CD14-positive monocyte (primary cell): ENCODE results near the gene WDR18. TPM values are rescaled to one million over a fixed set of nuclear protein-coding genes. Genes with fewer than 3 reads are reported as not detected.

Experiments
- DNase-seq, 3 donors: peaks; one replicate each; pipeline ENCODE4 v3.0.0-alpha.2; 2011 to 2022
- H2AFZ ChIP-seq: 2 replicates; pipeline ENCODE4 v1.6.0; 2012; ENCODE audit warnings: mild to moderate bottlenecking, low read depth, low read length, inconsistent platforms; ENCODE audit not compliant: insufficient read depth, poor library complexity, severe bottlenecking
- H3K27ac ChIP-seq, 2 donors: 1 replicate in 1 of 2; 2 replicates in 1 of 2; pipeline ENCODE4 v1.5.1; 2012 to 2013; ENCODE audit warnings: low read length in 2 of 2, control low read depth in 1 of 2, inconsistent platforms in 1 of 2, low read depth in 1 of 2, mild to moderate bottlenecking in 1 of 2
- H3K27me3 ChIP-seq, 2 donors: one replicate each; pipeline versions ENCODE4 v1.6.0 to v1.6.1; 2011 to 2013; ENCODE audit warnings: low read length in 2 of 2; ENCODE audit not compliant: control insufficient read depth in 2 of 2, insufficient read depth in 2 of 2
- H3K36me3 ChIP-seq, 2 donors: replicated peaks in 1 of 2; 1 replicate in 1 of 2; 2 replicates in 1 of 2; pipeline versions ENCODE4 v1.5.1 to v1.6.1; 2012 to 2013; ENCODE audit warnings: low read length in 2 of 2, control low read depth in 1 of 2, inconsistent platforms in 1 of 2, mild to moderate bottlenecking in 1 of 2; ENCODE audit not compliant: insufficient read depth in 2 of 2, control insufficient read depth in 1 of 2
- H3K4me1 ChIP-seq, 2 donors: 1 replicate in 1 of 2; 2 replicates in 1 of 2; pipeline versions ENCODE4 v1.5.1 to v1.6.1; 2012 to 2013; ENCODE audit warnings: low read length in 2 of 2, control low read depth in 1 of 2, inconsistent platforms in 1 of 2, mild to moderate bottlenecking in 1 of 2, moderate library complexity in 1 of 2; ENCODE audit not compliant: insufficient read depth in 2 of 2, control insufficient read depth in 1 of 2
- H3K4me2 ChIP-seq: replicated peaks from 2 replicates; pipeline ENCODE3; 2012; ENCODE audit warnings: low read length, moderate library complexity, mild to moderate bottlenecking; ENCODE audit not compliant: poor library complexity, severe bottlenecking; ENCODE audit errors: extremely low read depth
- H3K4me3 ChIP-seq, 3 experiments: fragments of 200-600 bp in 1 of 3; sonication (generic) in 1 of 3; replicated peaks in 1 of 3; 1 replicate in 2 of 3; 2 replicates in 1 of 3; pipeline ENCODE4 v1.5.1; 2011 to 2013; ENCODE audit warnings: low read length in 3 of 3, mild to moderate bottlenecking in 3 of 3, control low read depth in 2 of 3, low read depth in 2 of 3, inconsistent platforms in 1 of 3, moderate library complexity in 1 of 3
- H3K79me2 ChIP-seq: 2 replicates; pipeline ENCODE4 v1.6.0; 2012; ENCODE audit warnings: mild to moderate bottlenecking, control low read depth, inconsistent platforms, low read length, moderate library complexity; ENCODE audit not compliant: insufficient read depth
- H3K9ac ChIP-seq: 2 replicates; pipeline ENCODE4 v1.6.0; 2017; ENCODE audit warnings: low read length, mild to moderate bottlenecking; ENCODE audit not compliant: insufficient read depth, poor library complexity, severe bottlenecking
- H3K9me3 ChIP-seq, 2 donors: replicated peaks in 1 of 2; 1 replicate in 1 of 2; 2 replicates in 1 of 2; pipeline versions ENCODE4 v1.5.1 to v1.6.1; 2012 to 2013; ENCODE audit warnings: low read length in 2 of 2, control low read depth in 1 of 2; ENCODE audit not compliant: control insufficient read depth in 1 of 2, insufficient read depth in 1 of 2
- H4K20me1 ChIP-seq: 2 replicates; pipeline ENCODE4 v1.6.0; 2012; ENCODE audit warnings: mild to moderate bottlenecking, low read length, control low read depth, moderate library complexity; ENCODE audit not compliant: insufficient read depth
- H3K27ac Mint-ChIP-seq, 7 donors: one replicate each; pipeline ENCODE4 v1.8.0; 2020; ENCODE audit warnings: mild to moderate bottlenecking in 7 of 7, mixed read lengths in 7 of 7, moderate library complexity in 6 of 7, inconsistent platforms in 2 of 7
- H3K27me3 Mint-ChIP-seq, 3 donors: one replicate each; pipeline ENCODE4 v1.8.0; 2021 to 2022; ENCODE audit warnings: low read depth in 3 of 3, mild to moderate bottlenecking in 3 of 3, mixed read lengths in 3 of 3, moderate library complexity in 3 of 3, inconsistent platforms in 1 of 3
- H3K36me3 Mint-ChIP-seq, 2 donors: one replicate each; pipeline ENCODE4 v1.8.0; 2020; ENCODE audit warnings: mixed read lengths in 2 of 2, inconsistent platforms in 1 of 2, mild to moderate bottlenecking in 1 of 2
- H3K4me1 Mint-ChIP-seq: one replicate; pipeline ENCODE4 v1.8.0; 2020; ENCODE audit warnings: mild to moderate bottlenecking, mixed read lengths
- H3K4me3 Mint-ChIP-seq, 2 donors: one replicate each; pipeline ENCODE4 v1.8.0; 2020; ENCODE audit warnings: mild to moderate bottlenecking in 2 of 2, mixed read lengths in 2 of 2, moderate library complexity in 1 of 2
- H3K9me3 Mint-ChIP-seq, 7 donors: one replicate each; pipeline ENCODE4 v1.8.0; 2020 to 2022; ENCODE audit warnings: mixed read lengths in 7 of 7, mild to moderate bottlenecking in 6 of 7, moderate library complexity in 6 of 7, inconsistent platforms in 2 of 7
- WGBS: methylation state at CpG from one replicate; pipeline ENCODE4 v1.1.5; 2013; ENCODE audit warnings: missing lambda C conversion rate; ENCODE audit not compliant: insufficient coverage; 5-methylcytosine and 5-hydroxymethylcytosine counted together
- intact Hi-C, 2 donors: fragments of 100-400 bp; cut with micrococcal nuclease; formaldehyde crosslinking; loops; one replicate each; pipeline versions ENCODE4 v1.15.0 to v1.15.1; 2023
- polyA plus RNA-seq, 3 donors: library from polyadenylated mRNA; depleted of rRNA in 1 of 3; unstranded in 2 of 3; stranded (reverse) in 1 of 3; fragments of 300-500 nt in 2 of 3; fragments of >200 nt in 1 of 3; fragmentation: Illumina TruSeq in 2 of 3; gene quantifications; 1 replicate in 2 of 3; 2 replicates in 1 of 3; pipeline ENCODE4 v1.2.3, GENCODE V29; 2012 to 2021
- TF ChIP-seq, protein P1 (sequence below): fragments of 200-600 bp; IDR thresholded peaks from one replicate; pipeline ENCODE4 v1.8.0; 2022; ENCODE audit warnings: antibody characterized with exemption, mild to moderate bottlenecking

WDR18 gene
- polyA plus RNA-seq, 3 donors = 21.3 to 52.7 (median 49.9) TPM

DNA sequence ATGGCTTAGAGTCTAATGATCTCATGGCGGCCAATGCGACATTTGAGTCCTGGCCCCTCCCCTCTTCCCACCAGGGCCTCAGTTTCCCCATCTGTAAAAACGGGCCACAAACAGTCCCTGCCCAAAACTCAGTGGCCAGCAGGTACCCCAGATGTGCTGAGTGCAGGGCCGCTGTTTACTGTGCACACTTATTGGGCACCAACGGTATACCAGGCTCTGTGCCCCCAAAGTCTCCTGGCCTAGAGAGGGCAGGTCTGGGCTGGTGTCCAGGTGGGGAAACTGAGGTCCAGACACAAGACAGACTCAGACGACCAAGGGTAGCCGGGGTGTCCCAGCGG lies 23.6 kb upstream of the WDR18 start:
- Histone ChIP-seq H3K27ac (no peak overlapping the region), H3K27me3 (no peaks in the 10 kb centered on the region), H3K9me3 (no peaks in the 10 kb centered on the region), H3K79me2 (peaks cover 65% of the 10 kb centered on the region), H3K4me2 (no peak overlapping the region), H3K4me1 (peaks cover 0 to 5% of the 10 kb centered on the region in 2 donors), H4K20me1 (peaks cover 100% of the 10 kb centered on the region), H3K4me3 (no peak overlapping the region), H2AFZ (no peak overlapping the region), H3K9ac (no peak overlapping the region), H3K36me3 (peaks cover 58 to 74% of the 10 kb centered on the region in 2 donors)
- DNase-seq = no peak
- TF ChIP-seq, protein P1, sequence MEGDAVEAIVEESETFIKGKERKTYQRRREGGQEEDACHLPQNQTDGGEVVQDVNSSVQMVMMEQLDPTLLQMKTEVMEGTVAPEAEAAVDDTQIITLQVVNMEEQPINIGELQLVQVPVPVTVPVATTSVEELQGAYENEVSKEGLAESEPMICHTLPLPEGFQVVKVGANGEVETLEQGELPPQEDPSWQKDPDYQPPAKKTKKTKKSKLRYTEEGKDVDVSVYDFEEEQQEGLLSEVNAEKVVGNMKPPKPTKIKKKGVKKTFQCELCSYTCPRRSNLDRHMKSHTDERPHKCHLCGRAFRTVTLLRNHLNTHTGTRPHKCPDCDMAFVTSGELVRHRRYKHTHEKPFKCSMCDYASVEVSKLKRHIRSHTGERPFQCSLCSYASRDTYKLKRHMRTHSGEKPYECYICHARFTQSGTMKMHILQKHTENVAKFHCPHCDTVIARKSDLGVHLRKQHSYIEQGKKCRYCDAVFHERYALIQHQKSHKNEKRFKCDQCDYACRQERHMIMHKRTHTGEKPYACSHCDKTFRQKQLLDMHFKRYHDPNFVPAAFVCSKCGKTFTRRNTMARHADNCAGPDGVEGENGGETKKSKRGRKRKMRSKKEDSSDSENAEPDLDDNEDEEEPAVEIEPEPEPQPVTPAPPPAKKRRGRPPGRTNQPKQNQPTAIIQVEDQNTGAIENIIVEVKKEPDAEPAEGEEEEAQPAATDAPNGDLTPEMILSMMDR = no peak
- intact Hi-C loops = no loop called here
- 84% methylated on average over 8 of the region's 8 CpGs for WGBS
- H3K4me1 Mint-ChIP-seq = peaks cover 8% of the 10 kb centered on the region
- peaks cover 0 to 2% (median 0%) of the 10 kb centered on the region in 7 donors for H3K9me3 Mint-ChIP-seq
- H3K4me3 Mint-ChIP-seq = no peak overlapping the region
- H3K27ac Mint-ChIP-seq = peak overlapping the region in 1 of 7 donors; percentile 25
- no peaks in the 10 kb centered on the region for H3K27me3 Mint-ChIP-seq
- H3K36me3 Mint-ChIP-seq = peaks cover 35 to 68% of the 10 kb centered on the region in 2 donors

DNA sequence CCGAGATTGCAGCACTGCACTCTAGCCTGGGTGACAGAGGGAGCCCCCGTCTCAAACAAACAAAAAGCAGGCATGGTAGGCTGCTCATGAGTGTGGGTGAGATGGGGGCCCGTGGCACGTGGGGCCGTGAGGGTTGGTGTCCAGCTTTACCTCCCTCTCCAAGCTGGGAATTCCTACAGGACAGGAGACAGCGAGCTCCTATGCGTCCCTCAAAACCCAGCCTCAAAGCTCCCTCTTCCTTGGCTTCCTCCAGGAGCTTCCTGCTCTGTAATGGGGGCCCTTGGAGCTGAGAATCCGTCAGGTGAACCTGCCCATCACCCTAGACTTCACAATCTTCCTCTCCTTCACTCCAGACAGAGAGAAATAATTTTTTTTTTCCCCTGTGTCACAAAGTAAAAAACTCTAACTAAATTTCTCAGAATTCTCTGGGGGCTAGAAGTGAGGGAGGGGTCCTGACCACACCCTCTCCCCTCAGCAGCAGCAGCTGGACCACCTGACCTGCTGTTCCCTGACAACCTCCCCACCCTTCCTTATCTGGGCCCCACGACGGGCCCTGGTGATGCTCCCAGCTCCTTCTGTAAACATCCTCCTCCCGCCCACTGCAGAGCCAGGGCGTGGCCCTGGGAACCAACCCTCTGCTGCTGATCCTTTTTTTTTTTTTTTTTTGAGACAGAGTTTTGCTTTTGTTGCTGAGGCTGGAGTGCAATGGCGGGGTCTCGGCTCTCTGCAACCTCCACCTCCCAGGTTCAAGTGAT lies 22.1 kb upstream of the WDR18 start:
- Mint-ChIP-seq H3K4me3 (no peak overlapping the region), H3K9me3 (peaks cover 0 to 6% (median 3%) of the 10 kb centered on the region in 7 donors), H3K27ac (peak overlapping the region in 3 of 7 donors; percentile 18 to 77 (median 32)), H3K4me1 (peaks cover 8% of the 10 kb centered on the region), H3K36me3 (peaks cover 43 to 83% of the 10 kb centered on the region in 2 donors), H3K27me3 (no peaks in the 10 kb centered on the region)
- H3K9ac ChIP-seq = no peak overlapping the region
- peak overlapping the region in 1 of 2 donors; percentile 31 for H3K27ac ChIP-seq
- intact Hi-C loops = no loop called here
- H3K4me3 ChIP-seq = no peak overlapping the region
- TF ChIP-seq, protein P1 = no peak
- peaks cover 0 to 5% of the 10 kb centered on the region in 2 donors for H3K4me1 ChIP-seq
- peaks cover 0 to 3% of the 10 kb centered on the region in 2 donors for H3K9me3 ChIP-seq
- H3K79me2 ChIP-seq = peaks cover 51% of the 10 kb centered on the region
- no peaks in the 10 kb centered on the region for H3K27me3 ChIP-seq
- peaks cover 71 to 82% of the 10 kb centered on the region in 2 donors for H3K36me3 ChIP-seq
- H4K20me1 ChIP-seq = peaks cover 99% of the 10 kb centered on the region
- no peak overlapping the region for H3K4me2 ChIP-seq
- WGBS = no CpG with 5 or more reads among the region's 14 CpGs
- H2AFZ ChIP-seq = no peak overlapping the region
- DNase-seq = no peak
